Gastroesophageal sphincter (tissue), 4 donors: ENCODE results near the gene CP. TPM values are rescaled to one million over a fixed set of nuclear protein-coding genes. Genes with fewer than 3 reads are reported as not detected.

Experiments
- ATAC-seq: fragments of 150-250 bp; one replicate; pipeline ENCODE4 v1.9.1; 2016; ENCODE audit warnings: mild to moderate bottlenecking, moderate library complexity
- H3K27ac ChIP-seq, 4 donors: fragments of 200-600 bp; sonication (generic) in 3 of 4; 1 replicate in 3 of 4; 2 replicates in 1 of 4; pipeline ENCODE4 v1.5.1; 2016 to 2019
- H3K27me3 ChIP-seq: fragments of 200-600 bp; sonication (generic); one replicate; pipeline ENCODE4 v1.5.1; 2019
- H3K36me3 ChIP-seq, 2 donors: fragments of 200-600 bp; sonication (generic); one replicate each; pipeline ENCODE4 v1.5.1; 2019; ENCODE audit warnings: control low read depth in 1 of 2
- H3K4me1 ChIP-seq, 3 donors: fragments of 200-600 bp; sonication (generic); 1 replicate in 2 of 3; 2 replicates in 1 of 3; pipeline ENCODE4 v1.5.1; 2016 to 2019; ENCODE audit warnings: control low read depth in 2 of 3
- H3K4me3 ChIP-seq, 2 donors: fragments of 200-600 bp; sonication (generic); one replicate each; pipeline ENCODE4 v1.5.1; 2019; ENCODE audit warnings: mild to moderate bottlenecking in 1 of 2, moderate library complexity in 1 of 2
- H3K9me3 ChIP-seq, 3 donors: fragments of 200-600 bp; sonication (generic); one replicate each; pipeline ENCODE4 v1.5.1; 2017 to 2019; ENCODE audit warnings: control low read depth in 2 of 3
- CTCF ChIP-seq, 4 experiments: fragments of 200-600 bp in 2 of 4; fragments of 450-650 bp in 2 of 4; sonication (generic) in 1 of 4; IDR thresholded peaks; one replicate each; pipeline ENCODE4 v1.5.1; 2017 to 2019; ENCODE audit warnings: antibody characterized with exemption in 4 of 4, mild to moderate bottlenecking in 2 of 4, moderate library complexity in 2 of 4
- EP300 ChIP-seq: sonication (generic); formaldehyde crosslinking; IDR thresholded peaks from one replicate; pipeline ENCODE4 v1.6.1; 2017; ENCODE audit warnings: antibody characterized with exemption, mild to moderate bottlenecking
- POLR2A ChIP-seq, 2 donors: fragments of 450-650 bp; IDR thresholded peaks; one replicate each; pipeline ENCODE4 v1.6.1; 2017; ENCODE audit warnings: antibody characterized with exemption in 2 of 2, mild to moderate bottlenecking in 2 of 2, moderate library complexity in 1 of 2
- POLR2AphosphoS5 ChIP-seq: sonication (generic); formaldehyde crosslinking; IDR thresholded peaks from one replicate; pipeline ENCODE4 v1.6.1; 2017; ENCODE audit warnings: antibody characterized with exemption
- whole genome bisulfite sequencing, 2 donors: methylation state at CpG; one replicate each; pipeline ENCODE4 v1.1.5; 2018; ENCODE audit warnings: low coverage in 1 of 2; 5-methylcytosine and 5-hydroxymethylcytosine counted together
- total RNA-seq, 4 donors: library from RNA; depleted of rRNA; stranded (reverse); fragments of >200 nt; gene quantifications; one replicate each; pipeline ENCODE4 v1.1.0, GENCODE V29; 2016

Gene CP
- total RNA-seq, 4 donors from 2014 or later, result 2.3 to 44.8 (median 12.5) TPM

GRCh38 chr3:149177122-149177521 lies 44.5 kb downstream of the CP start:
- ATAC-seq, result no peak
- TF ChIP-seq POLR2AphosphoS5 (no peak), CTCF (IDR thresholded peaks at IDR 0.05) (no peak), EP300 (no peak), POLR2A (IDR thresholded peaks at IDR 0.05) (no peak)
- peaks cover 3 to 45% of the 10 kb centered on the region in 2 donors for H3K36me3 ChIP-seq
- WGBS, 2 donors, result 90 to 100% methylated on average over 1 of the region's 1 CpG
- H3K27ac ChIP-seq, result no peak overlapping the region
- no peak overlapping the region for H3K4me3 ChIP-seq
- H3K27me3 ChIP-seq, result no peaks in the 10 kb centered on the region
- peaks cover 0 to 22% (median 3%) of the 10 kb centered on the region in 3 donors for H3K4me1 ChIP-seq
- peaks cover 0 to 7% (median 0%) of the 10 kb centered on the region in 3 donors for H3K9me3 ChIP-seq

- peaks cover 3 to 65% of the 10 kb centered on the region in 2 donors for H3K36me3 ChIP-seq
- no peak overlapping the region for H3K4me3 ChIP-seq
- WGBS, 2 donors, result 80 to 88% methylated on average over 3 of the region's 3 CpGs
- no peaks in the 10 kb centered on the region for H3K27me3 ChIP-seq
- ATAC-seq, result no peak
- TF ChIP-seq POLR2A (IDR thresholded peaks at IDR 0.05) (no peak), EP300 (no peak), CTCF (IDR thresholded peaks at IDR 0.05) (no peak), POLR2AphosphoS5 (no peak)
- H3K9me3 ChIP-seq, result peaks cover 0 to 7% (median 0%) of the 10 kb centered on the region in 3 donors
- no peak overlapping the region for H3K27ac ChIP-seq
- peaks cover 0 to 22% (median 3%) of the 10 kb centered on the region in 3 donors for H3K4me1 ChIP-seq
Measured at GRCh38 chr3:149174901-149175300, 46.7 kb downstream of the CP start.

- TF ChIP-seq CTCF (IDR thresholded peaks at IDR 0.05) (no peak), EP300 (no peak), POLR2AphosphoS5 (no peak), POLR2A (IDR thresholded peaks at IDR 0.05) (no peak)
- H3K36me3 ChIP-seq, result peaks cover 3 to 94% of the 10 kb centered on the region in 2 donors
- H3K4me1 ChIP-seq, result peaks cover 0 to 7% (median 0%) of the 10 kb centered on the region in 3 donors
- H3K27ac ChIP-seq, result no peak overlapping the region
- no peak for ATAC-seq
- H3K27me3 ChIP-seq, result no peaks in the 10 kb centered on the region
- no peaks in the 10 kb centered on the region for H3K9me3 ChIP-seq
- no peak overlapping the region for H3K4me3 ChIP-seq
- WGBS, 2 donors, result 65 to 87% methylated on average over 7 of the region's 7 CpGs
Measured at GRCh38 chr3:149170672-149171071, 51.0 kb downstream of the CP start.

- peaks cover 0 to 97% of the 10 kb centered on the region in 2 donors for H3K36me3 ChIP-seq
- no peak overlapping the region for H3K27ac ChIP-seq
- peaks cover 0 to 7% (median 0%) of the 10 kb centered on the region in 3 donors for H3K4me1 ChIP-seq
- TF ChIP-seq CTCF (IDR thresholded peaks at IDR 0.05) (no peak), POLR2AphosphoS5 (no peak), EP300 (no peak), POLR2A (IDR thresholded peaks at IDR 0.05) (no peak)
- ATAC-seq, result no peak
- H3K4me3 ChIP-seq, result no peak overlapping the region
- H3K27me3 ChIP-seq, result no peaks in the 10 kb centered on the region
- no peaks in the 10 kb centered on the region for H3K9me3 ChIP-seq
- WGBS, 2 donors, result 85 to 91% methylated on average over 2 of the region's 2 CpGs
Measured at GRCh38 chr3:149167898-149168297, 53.7 kb downstream of the CP start.

- Histone ChIP-seq H3K36me3 (peaks cover 0 to 71% of the 10 kb centered on the region in 2 donors), H3K9me3 (no peaks in the 10 kb centered on the region), H3K27ac (no peak overlapping the region), H3K4me3 (no peak overlapping the region), H3K27me3 (no peaks in the 10 kb centered on the region), H3K4me1 (peaks cover 0 to 10% (median 0%) of the 10 kb centered on the region in 3 donors)
- no peak for ATAC-seq
- TF ChIP-seq CTCF (IDR thresholded peaks at IDR 0.05) (no peak), POLR2A (IDR thresholded peaks at IDR 0.05) (no peak), EP300 (no peak), POLR2AphosphoS5 (no peak)
- WGBS, 2 donors, result 50 to 60% methylated on average over 1 of the region's 1 CpG
Measured at GRCh38 chr3:149163066-149163465, 58.6 kb downstream of the CP start.
